SK-N-SH (cell line): ENCODE results near the gene S100A16. TPM values are rescaled to one million over a fixed set of nuclear protein-coding genes. Genes with fewer than 3 reads are reported as not detected.

Experiments
- CTCF ChIA-PET: fragments of 300-600, 350-600 bp; formaldehyde crosslinking; extraction: SDS; loops from one replicate; lab custom pipeline; 2021; lab: Yijun Ruan, JAX
- POLR2A ChIA-PET: fragments of 350-600 bp; sonication (Branson Sonifier 250); formaldehyde crosslinking; extraction: SDS; loops from one replicate; lab custom pipeline; 2020; ENCODE audit warnings: antibody characterized with exemption, inconsistent platforms; lab: Yijun Ruan, JAX
- DNase-seq: peaks from one replicate; pipeline ENCODE4 v3.0.0; 2012
- H2AFZ ChIP-seq: fragments of 200-600 bp; sonication (generic); 2 replicates; pipeline ENCODE4 v1.8.1; 2016; ENCODE audit warnings: antibody characterized with exemption, mild to moderate bottlenecking, low read depth
- H3F3A ChIP-seq: fragments of 200-600 bp; sonication (generic); replicated peaks from 2 replicates; pipeline ENCODE3; 2016; ENCODE audit warnings: antibody characterized with exemption, mild to moderate bottlenecking; ENCODE audit not compliant: insufficient read depth
- H3K27ac ChIP-seq, 2 experiments: fragments of 200-500 bp in 1 of 2; fragments of 200-600 bp in 1 of 2; sonication (Bioruptor generic) in 1 of 2; sonication (generic), shearing (Covaris generic) in 1 of 2; 2 replicates each; pipeline versions ENCODE4 v1.5.1 to v1.6.1; 2014 to 2016; ENCODE audit warnings: low read depth in 2 of 2, inconsistent platforms in 1 of 2, low read length in 1 of 2, mild to moderate bottlenecking in 1 of 2, mixed read lengths in 1 of 2
- H3K27me3 ChIP-seq: fragments of 200-600 bp; sonication (generic), shearing (Covaris generic); 2 replicates; pipeline ENCODE4 v1.6.1; 2016; ENCODE audit warnings: mixed run types; ENCODE audit not compliant: insufficient read depth
- H3K36me3 ChIP-seq, 2 experiments: fragments of 200-500 bp in 1 of 2; fragments of 200-600 bp in 1 of 2; sonication (Bioruptor generic) in 1 of 2; sonication (generic) in 1 of 2; replicated peaks in 1 of 2; 2 replicates each; pipeline versions ENCODE3 to v1.5.1; 2014 to 2016; ENCODE audit warnings: low read length in 1 of 2, mild to moderate bottlenecking in 1 of 2; ENCODE audit not compliant: insufficient read depth in 2 of 2, control insufficient read depth in 1 of 2
- H3K4me1 ChIP-seq, 2 experiments: fragments of 200-500 bp in 1 of 2; fragments of 200-600 bp in 1 of 2; sonication (Bioruptor generic) in 1 of 2; sonication (generic), shearing (Covaris generic) in 1 of 2; 2 replicates each; pipeline versions ENCODE4 v1.5.1 to v1.6.1; 2014 to 2016; ENCODE audit warnings: low read depth in 1 of 2, low read length in 1 of 2, mixed run types in 1 of 2; ENCODE audit not compliant: insufficient read depth in 2 of 2, control insufficient read depth in 1 of 2
- H3K4me2 ChIP-seq: fragments of 200-600 bp; sonication (generic), shearing (Covaris generic); 2 replicates; pipeline ENCODE4 v1.6.1; 2017; ENCODE audit warnings: mixed run types
- H3K4me3 ChIP-seq, 2 experiments: fragments of 200-500 bp in 1 of 2; fragments of 200-600 bp in 1 of 2; sonication (Bioruptor generic) in 1 of 2; sonication (generic), shearing (Covaris generic) in 1 of 2; 2 replicates each; pipeline versions ENCODE4 v1.5.1 to v1.8.1; 2014 to 2016; ENCODE audit warnings: low read depth in 2 of 2, inconsistent platforms in 1 of 2, low read length in 1 of 2, mild to moderate bottlenecking in 1 of 2, mixed read lengths in 1 of 2, moderate library complexity in 1 of 2
- H3K79me2 ChIP-seq: fragments of 200-600 bp; sonication (generic); 2 replicates; pipeline ENCODE4 v1.8.1; 2017; ENCODE audit warnings: mild to moderate bottlenecking; ENCODE audit not compliant: insufficient read depth
- H3K9ac ChIP-seq: fragments of 200-600 bp; sonication (generic); 2 replicates; pipeline ENCODE4 v1.6.1; 2017; ENCODE audit warnings: mixed run types
- H3K9me2 ChIP-seq: fragments of 200-600 bp; sonication (generic); 2 replicates; pipeline ENCODE4 v1.6.1; 2017; ENCODE audit warnings: mixed run types
- H3K9me3 ChIP-seq: fragments of 200-600 bp; sonication (generic); 2 replicates; pipeline ENCODE4 v1.6.1; 2017; ENCODE audit warnings: mixed run types, mild to moderate bottlenecking, moderate library complexity
- H4K20me1 ChIP-seq: fragments of 200-600 bp; sonication (generic); 2 replicates; pipeline ENCODE4 v1.6.1; 2017; ENCODE audit warnings: mild to moderate bottlenecking, mixed run types; ENCODE audit not compliant: insufficient read depth
- CHD2 ChIP-seq: fragments of 150-350 bp; IDR thresholded peaks from 2 replicates; pipeline ENCODE4 v1.6.1; 2018; ENCODE audit warnings: low read length; ENCODE audit not compliant: partially characterized antibody
- ELF1 ChIP-seq: IDR thresholded peaks from 2 replicates; pipeline ENCODE4 v1.4.0; 2012
- FOSL2 ChIP-seq: IDR thresholded peaks from 2 replicates; pipeline ENCODE4 v1.4.0; 2012; ENCODE audit warnings: low read depth, mild to moderate bottlenecking, moderate library complexity, borderline replicate concordance
- GABPA ChIP-seq: IDR thresholded peaks from 2 replicates; pipeline ENCODE4 v1.4.0; 2012; ENCODE audit warnings: low read depth, mild to moderate bottlenecking
- GATA2 ChIP-seq: sonication (generic); formaldehyde crosslinking; IDR thresholded peaks from 2 replicates; pipeline ENCODE4 v1.5.0; 2020; ENCODE audit warnings: mild to moderate bottlenecking, missing genetic modification reagents
- JUND ChIP-seq: IDR thresholded peaks from 2 replicates; pipeline ENCODE4 v1.4.0; 2012
- MEF2A ChIP-seq: IDR thresholded peaks from 2 replicates; pipeline ENCODE4 v1.4.0; 2012; ENCODE audit warnings: low read depth, borderline replicate concordance
- MXI1 ChIP-seq: IDR thresholded peaks from 2 replicates; pipeline ENCODE4 v1.6.1; 2012; ENCODE audit warnings: mild to moderate bottlenecking, low read depth, low read length, improper control_type of control experiment
- NFIC ChIP-seq: IDR thresholded peaks from 2 replicates; pipeline ENCODE4 v1.4.0; 2012; ENCODE audit warnings: borderline replicate concordance
- RXRA ChIP-seq: IDR thresholded peaks from 2 replicates; pipeline ENCODE4 v1.4.0; 2012; ENCODE audit warnings: low read depth, mild to moderate bottlenecking, borderline replicate concordance
- SIN3A ChIP-seq: IDR thresholded peaks from 2 replicates; pipeline ENCODE4 v1.6.1; 2012; ENCODE audit warnings: low read depth, mild to moderate bottlenecking, low read length, moderate library complexity, borderline replicate concordance
- TAF1 ChIP-seq: IDR thresholded peaks from 2 replicates; pipeline ENCODE4 v1.6.1; 2012; ENCODE audit warnings: low read depth, mild to moderate bottlenecking, low read length, moderate library complexity, borderline replicate concordance
- TEAD4 ChIP-seq: IDR thresholded peaks from 2 replicates; pipeline ENCODE4 v1.4.0; 2012; ENCODE audit warnings: mild to moderate bottlenecking, borderline replicate concordance; ENCODE audit not compliant: insufficient read depth
- YY1 ChIP-seq: IDR thresholded peaks from 2 replicates; pipeline ENCODE4 v1.4.0; 2012; ENCODE audit warnings: low read depth, mild to moderate bottlenecking
- WGBS: methylation state at CpG from one replicate; pipeline ENCODE4 v1.1.6; 2017; ENCODE audit warnings: low lambda C conversion rate; 5-methylcytosine and 5-hydroxymethylcytosine counted together
- polyA plus RNA-seq, 3 experiments: library from polyadenylated mRNA; depleted of rRNA; stranded (reverse); fragments of >200 nt; gene quantifications; 2 replicates each; pipeline ENCODE4 v1.2.3, GENCODE V29; 2012
- TF ChIP-seq, protein P1 (sequence below): fragments of 200-600 bp; sonication (generic); IDR thresholded peaks from 2 replicates; pipeline ENCODE4 v1.6.1; 2017; ENCODE audit warnings: antibody characterized with exemption, mild to moderate bottlenecking, moderate library complexity
- TF ChIP-seq, protein P2 (sequence below): fragments of 150-350 bp; IDR thresholded peaks from 2 replicates; pipeline ENCODE4 v1.6.1; 2016; ENCODE audit warnings: mild to moderate bottlenecking, low read depth, low read length
- TF ChIP-seq, protein P3 (sequence below): IDR thresholded peaks from 2 replicates; pipeline ENCODE4 v1.4.0; 2012; ENCODE audit warnings: low read depth, borderline replicate concordance
- TF ChIP-seq, protein P4 (sequence below): IDR thresholded peaks from 2 replicates; pipeline ENCODE4 v1.4.0; 2012; ENCODE audit warnings: low read depth
- TF ChIP-seq, protein P5 (sequence below): IDR thresholded peaks from 2 replicates; pipeline ENCODE4 v1.6.1; 2012; ENCODE audit warnings: mild to moderate bottlenecking, low read depth, low read length, moderate library complexity

S100A16 gene
- polyA plus RNA-seq, 1 of the 3 experiments (the other 2 are of a cell fraction) = 512 TPM

DNA sequence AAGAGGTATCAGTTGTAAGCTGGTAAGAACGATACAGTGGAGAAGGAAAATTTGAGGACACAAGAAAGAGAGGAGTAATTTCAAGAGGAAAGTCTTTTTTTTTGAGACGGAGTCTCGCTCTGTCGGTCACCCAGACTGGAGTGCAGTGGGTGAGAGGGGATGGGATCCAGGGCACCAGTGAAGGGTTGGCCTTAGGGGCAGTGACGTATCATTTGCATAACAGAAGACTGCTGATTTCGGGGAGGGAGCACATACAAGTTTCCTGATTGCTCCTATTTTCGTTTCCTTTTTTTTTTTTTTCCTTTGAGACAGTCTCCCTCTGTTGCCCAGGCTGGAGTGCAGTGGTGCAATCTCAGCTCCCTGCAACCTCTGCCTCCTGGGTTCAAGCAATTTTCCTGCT lies 10.2 kb upstream of the S100A16 start:
- no peak overlapping the region for H2AFZ ChIP-seq
- no peaks in the 10 kb centered on the region for H4K20me1 ChIP-seq
- POLR2A ChIA-PET = interaction anchor here (0.6 kb wide), 2 partner anchors 14 to 33 kb away, joined by 3 read pairs; no protein-coding TSS in a partner anchor
- DNase-seq = no peak
- peaks cover 10 to 11% of the 10 kb centered on the region in 2 experiments; a peak in 2 of 4 replicates for H3K4me1 ChIP-seq
- H3K9me3 ChIP-seq = no peaks in the 10 kb centered on the region
- TF ChIP-seq TEAD4 = no peak
- TF ChIP-seq, protein P1, sequence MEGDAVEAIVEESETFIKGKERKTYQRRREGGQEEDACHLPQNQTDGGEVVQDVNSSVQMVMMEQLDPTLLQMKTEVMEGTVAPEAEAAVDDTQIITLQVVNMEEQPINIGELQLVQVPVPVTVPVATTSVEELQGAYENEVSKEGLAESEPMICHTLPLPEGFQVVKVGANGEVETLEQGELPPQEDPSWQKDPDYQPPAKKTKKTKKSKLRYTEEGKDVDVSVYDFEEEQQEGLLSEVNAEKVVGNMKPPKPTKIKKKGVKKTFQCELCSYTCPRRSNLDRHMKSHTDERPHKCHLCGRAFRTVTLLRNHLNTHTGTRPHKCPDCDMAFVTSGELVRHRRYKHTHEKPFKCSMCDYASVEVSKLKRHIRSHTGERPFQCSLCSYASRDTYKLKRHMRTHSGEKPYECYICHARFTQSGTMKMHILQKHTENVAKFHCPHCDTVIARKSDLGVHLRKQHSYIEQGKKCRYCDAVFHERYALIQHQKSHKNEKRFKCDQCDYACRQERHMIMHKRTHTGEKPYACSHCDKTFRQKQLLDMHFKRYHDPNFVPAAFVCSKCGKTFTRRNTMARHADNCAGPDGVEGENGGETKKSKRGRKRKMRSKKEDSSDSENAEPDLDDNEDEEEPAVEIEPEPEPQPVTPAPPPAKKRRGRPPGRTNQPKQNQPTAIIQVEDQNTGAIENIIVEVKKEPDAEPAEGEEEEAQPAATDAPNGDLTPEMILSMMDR = no peak
- TF ChIP-seq, protein P2, sequence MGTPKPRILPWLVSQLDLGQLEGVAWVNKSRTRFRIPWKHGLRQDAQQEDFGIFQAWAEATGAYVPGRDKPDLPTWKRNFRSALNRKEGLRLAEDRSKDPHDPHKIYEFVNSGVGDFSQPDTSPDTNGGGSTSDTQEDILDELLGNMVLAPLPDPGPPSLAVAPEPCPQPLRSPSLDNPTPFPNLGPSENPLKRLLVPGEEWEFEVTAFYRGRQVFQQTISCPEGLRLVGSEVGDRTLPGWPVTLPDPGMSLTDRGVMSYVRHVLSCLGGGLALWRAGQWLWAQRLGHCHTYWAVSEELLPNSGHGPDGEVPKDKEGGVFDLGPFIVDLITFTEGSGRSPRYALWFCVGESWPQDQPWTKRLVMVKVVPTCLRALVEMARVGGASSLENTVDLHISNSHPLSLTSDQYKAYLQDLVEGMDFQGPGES = no peak
- no peak for TF ChIP-seq NFIC
- TF ChIP-seq TAF1 = no peak
- TF ChIP-seq, protein P3, sequence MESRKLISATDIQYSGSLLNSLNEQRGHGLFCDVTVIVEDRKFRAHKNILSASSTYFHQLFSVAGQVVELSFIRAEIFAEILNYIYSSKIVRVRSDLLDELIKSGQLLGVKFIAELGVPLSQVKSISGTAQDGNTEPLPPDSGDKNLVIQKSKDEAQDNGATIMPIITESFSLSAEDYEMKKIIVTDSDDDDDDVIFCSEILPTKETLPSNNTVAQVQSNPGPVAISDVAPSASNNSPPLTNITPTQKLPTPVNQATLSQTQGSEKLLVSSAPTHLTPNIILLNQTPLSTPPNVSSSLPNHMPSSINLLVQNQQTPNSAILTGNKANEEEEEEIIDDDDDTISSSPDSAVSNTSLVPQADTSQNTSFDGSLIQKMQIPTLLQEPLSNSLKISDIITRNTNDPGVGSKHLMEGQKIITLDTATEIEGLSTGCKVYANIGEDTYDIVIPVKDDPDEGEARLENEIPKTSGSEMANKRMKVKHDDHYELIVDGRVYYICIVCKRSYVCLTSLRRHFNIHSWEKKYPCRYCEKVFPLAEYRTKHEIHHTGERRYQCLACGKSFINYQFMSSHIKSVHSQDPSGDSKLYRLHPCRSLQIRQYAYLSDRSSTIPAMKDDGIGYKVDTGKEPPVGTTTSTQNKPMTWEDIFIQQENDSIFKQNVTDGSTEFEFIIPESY = no peak
- no peak for TF ChIP-seq MEF2A
- no peak for TF ChIP-seq YY1
- TF ChIP-seq RXRA = no peak
- no peak for TF ChIP-seq ELF1
- TF ChIP-seq, protein P4, sequence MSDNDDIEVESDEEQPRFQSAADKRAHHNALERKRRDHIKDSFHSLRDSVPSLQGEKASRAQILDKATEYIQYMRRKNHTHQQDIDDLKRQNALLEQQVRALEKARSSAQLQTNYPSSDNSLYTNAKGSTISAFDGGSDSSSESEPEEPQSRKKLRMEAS = no peak
- TF ChIP-seq, all 33 proteins: peak for 0
- no peak overlapping the region for H3K4me3 ChIP-seq
- H3K27ac ChIP-seq = no peak overlapping the region
- H3F3A ChIP-seq = peaks cover 8% of the 10 kb centered on the region
- no peak overlapping the region for H3K4me2 ChIP-seq
- H3K9me2 ChIP-seq = no peaks in the 10 kb centered on the region
- H3K79me2 ChIP-seq = no peaks in the 10 kb centered on the region
- H3K36me3 ChIP-seq = no peaks in the 10 kb centered on the region
- 87% methylated on average over 7 of the region's 7 CpGs for WGBS
- CTCF ChIA-PET = interaction anchor here (1.1 to 2.0 kb wide), 6 partner anchors 11 to 271 kb away, joined by 3 to 6 read pairs (median 4); partner anchors contain the start of gene CHTOP
- H3K9ac ChIP-seq = no peak overlapping the region
- no peaks in the 10 kb centered on the region for H3K27me3 ChIP-seq

DNA sequence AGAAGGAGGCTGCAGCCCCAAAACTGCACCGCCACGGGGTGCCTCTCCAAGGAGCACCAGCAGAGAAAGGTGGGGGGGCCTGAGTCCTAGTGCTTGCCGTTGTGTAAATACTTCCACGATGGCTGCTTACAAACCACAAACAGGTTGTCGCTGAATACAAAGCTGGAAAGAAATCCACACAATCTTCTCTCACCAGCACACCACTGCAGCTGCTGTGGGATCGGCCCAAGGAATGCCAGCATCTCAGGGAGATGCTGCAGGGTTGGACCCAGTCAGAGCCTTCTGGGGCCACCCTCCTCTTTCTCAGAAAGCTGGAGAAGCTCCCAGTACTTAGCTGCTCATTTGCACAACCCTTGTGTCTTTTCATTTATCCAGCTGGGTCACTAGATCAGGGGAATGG lies 6.2 kb upstream of the S100A16 start:
- no peak overlapping the region for H3K9ac ChIP-seq

More for the DNA sequence above, 6.2 kb upstream of the S100A16 start:
- peaks cover 0 to 4% of the 10 kb centered on the region in 2 experiments; a peak in 1 of 4 replicates for H3K4me1 ChIP-seq
- H3K9me2 ChIP-seq = no peaks in the 10 kb centered on the region
- no peaks in the 10 kb centered on the region for H3K79me2 ChIP-seq
- no peak overlapping the region for H3K27ac ChIP-seq
- H3K4me2 ChIP-seq = no peak overlapping the region
- TF ChIP-seq CHD2 = no peak
- TF ChIP-seq MXI1 = no peak
- TF ChIP-seq GATA2 (CRISPR knock-in tag) = no peak
- TF ChIP-seq NFIC = no peak
- TF ChIP-seq TAF1 = no peak
- TF ChIP-seq GABPA = no peak
- no peak for TF ChIP-seq FOSL2
- no peak for TF ChIP-seq JUND
- TF ChIP-seq, protein P5, sequence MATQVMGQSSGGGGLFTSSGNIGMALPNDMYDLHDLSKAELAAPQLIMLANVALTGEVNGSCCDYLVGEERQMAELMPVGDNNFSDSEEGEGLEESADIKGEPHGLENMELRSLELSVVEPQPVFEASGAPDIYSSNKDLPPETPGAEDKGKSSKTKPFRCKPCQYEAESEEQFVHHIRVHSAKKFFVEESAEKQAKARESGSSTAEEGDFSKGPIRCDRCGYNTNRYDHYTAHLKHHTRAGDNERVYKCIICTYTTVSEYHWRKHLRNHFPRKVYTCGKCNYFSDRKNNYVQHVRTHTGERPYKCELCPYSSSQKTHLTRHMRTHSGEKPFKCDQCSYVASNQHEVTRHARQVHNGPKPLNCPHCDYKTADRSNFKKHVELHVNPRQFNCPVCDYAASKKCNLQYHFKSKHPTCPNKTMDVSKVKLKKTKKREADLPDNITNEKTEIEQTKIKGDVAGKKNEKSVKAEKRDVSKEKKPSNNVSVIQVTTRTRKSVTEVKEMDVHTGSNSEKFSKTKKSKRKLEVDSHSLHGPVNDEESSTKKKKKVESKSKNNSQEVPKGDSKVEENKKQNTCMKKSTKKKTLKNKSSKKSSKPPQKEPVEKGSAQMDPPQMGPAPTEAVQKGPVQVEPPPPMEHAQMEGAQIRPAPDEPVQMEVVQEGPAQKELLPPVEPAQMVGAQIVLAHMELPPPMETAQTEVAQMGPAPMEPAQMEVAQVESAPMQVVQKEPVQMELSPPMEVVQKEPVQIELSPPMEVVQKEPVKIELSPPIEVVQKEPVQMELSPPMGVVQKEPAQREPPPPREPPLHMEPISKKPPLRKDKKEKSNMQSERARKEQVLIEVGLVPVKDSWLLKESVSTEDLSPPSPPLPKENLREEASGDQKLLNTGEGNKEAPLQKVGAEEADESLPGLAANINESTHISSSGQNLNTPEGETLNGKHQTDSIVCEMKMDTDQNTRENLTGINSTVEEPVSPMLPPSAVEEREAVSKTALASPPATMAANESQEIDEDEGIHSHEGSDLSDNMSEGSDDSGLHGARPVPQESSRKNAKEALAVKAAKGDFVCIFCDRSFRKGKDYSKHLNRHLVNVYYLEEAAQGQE = no peak
- TF ChIP-seq SIN3A = no peak
- TF ChIP-seq, all 33 proteins: peak for 0
- Histone ChIP-seq H3K9me3 (no peaks in the 10 kb centered on the region), H2AFZ (no peak overlapping the region), H3K27me3 (no peaks in the 10 kb centered on the region), H3F3A (peaks cover 4% of the 10 kb centered on the region), H3K36me3 (no peaks in the 10 kb centered on the region), H3K4me3 (no peak overlapping the region), H4K20me1 (no peaks in the 10 kb centered on the region)
- CTCF ChIA-PET = interaction anchor here (0.6 to 8.0 kb wide), 7 partner anchors 9 to 109 kb away, joined by 3 to 100 read pairs (median 4); partner anchors contain the start of genes S100A1 and S100A13
- no peak for DNase-seq
- POLR2A ChIA-PET = interaction anchor here (1.3 kb wide), 1 partner anchor 15 kb away, joined by 3 read pairs; the partner anchor contains the start of gene CHTOP
- 98% methylated on average over 5 of the region's 6 CpGs for WGBS
